ENCODE data around the gene CACNA1S.

CACNA1S gene

DNA sequence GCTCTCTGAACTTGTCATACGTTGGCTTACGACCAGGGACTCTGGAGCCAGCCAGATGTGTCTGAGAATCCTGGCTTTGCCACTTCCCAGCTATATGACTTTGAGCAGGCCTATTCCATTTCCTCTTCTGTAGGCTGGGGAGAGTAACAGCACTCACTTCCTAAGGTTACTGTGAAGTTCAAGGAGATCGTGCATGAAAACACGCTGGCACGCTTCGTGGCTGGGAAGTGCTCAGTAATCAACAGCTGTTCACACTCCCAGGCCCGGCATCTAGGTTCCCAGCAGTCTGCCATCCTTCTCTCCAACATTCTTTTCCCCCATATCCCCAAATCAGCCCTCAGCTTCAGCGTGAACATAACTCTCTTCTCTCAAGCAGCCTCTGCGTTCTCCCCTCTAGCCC is 12.8 kb upstream of the CACNA1S start:
- TF ChIP-seq, protein P1, sequence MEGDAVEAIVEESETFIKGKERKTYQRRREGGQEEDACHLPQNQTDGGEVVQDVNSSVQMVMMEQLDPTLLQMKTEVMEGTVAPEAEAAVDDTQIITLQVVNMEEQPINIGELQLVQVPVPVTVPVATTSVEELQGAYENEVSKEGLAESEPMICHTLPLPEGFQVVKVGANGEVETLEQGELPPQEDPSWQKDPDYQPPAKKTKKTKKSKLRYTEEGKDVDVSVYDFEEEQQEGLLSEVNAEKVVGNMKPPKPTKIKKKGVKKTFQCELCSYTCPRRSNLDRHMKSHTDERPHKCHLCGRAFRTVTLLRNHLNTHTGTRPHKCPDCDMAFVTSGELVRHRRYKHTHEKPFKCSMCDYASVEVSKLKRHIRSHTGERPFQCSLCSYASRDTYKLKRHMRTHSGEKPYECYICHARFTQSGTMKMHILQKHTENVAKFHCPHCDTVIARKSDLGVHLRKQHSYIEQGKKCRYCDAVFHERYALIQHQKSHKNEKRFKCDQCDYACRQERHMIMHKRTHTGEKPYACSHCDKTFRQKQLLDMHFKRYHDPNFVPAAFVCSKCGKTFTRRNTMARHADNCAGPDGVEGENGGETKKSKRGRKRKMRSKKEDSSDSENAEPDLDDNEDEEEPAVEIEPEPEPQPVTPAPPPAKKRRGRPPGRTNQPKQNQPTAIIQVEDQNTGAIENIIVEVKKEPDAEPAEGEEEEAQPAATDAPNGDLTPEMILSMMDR (IDR thresholded peaks at IDR 0.05; ENCODE audit: insufficient read depth, low read length, poor library complexity, severe bottlenecking): no peak
- TF ChIP-seq EZH2phosphoT487 (conservative IDR thresholded peaks at IDR 0.05; ENCODE audit: low read length): no peak

GRCh38 chr1:201123866-201124265 is 11.6 kb upstream of the CACNA1S start:
- no peaks in the 10 kb centered on the region for H3K9me2 ChIP-seq (replicated peaks; ENCODE audit: insufficient read depth, low read length)
- H3K4me2 ChIP-seq (ENCODE audit: low read depth, low read length, poor library complexity, severe bottlenecking): no peak overlapping the region
- no peak overlapping the region for H2AFZ ChIP-seq (ENCODE audit: low read depth, low read length, severe bottlenecking)
- no peaks in the 10 kb centered on the region for H4K20me1 ChIP-seq (ENCODE audit: low read depth, low read length)
- no peaks in the 10 kb centered on the region for H3K36me3 ChIP-seq (ENCODE audit: low read length)
- H3K9ac ChIP-seq (ENCODE audit: low read length): no peak overlapping the region
- H3K4me3 ChIP-seq (ENCODE audit: insufficient read depth, low read length, poor library complexity, severe bottlenecking): no peak overlapping the region
- no peaks in the 10 kb centered on the region for H3K27me3 ChIP-seq (ENCODE audit: low read length)
- H3F3A ChIP-seq (ENCODE audit: insufficient read depth): no peaks in the 10 kb centered on the region
- no peaks in the 10 kb centered on the region for H3K79me2 ChIP-seq (ENCODE audit: insufficient read depth, low read length)
- no peaks in the 10 kb centered on the region for H3K9me3 ChIP-seq (ENCODE audit: insufficient read depth, low read length)
- no peak for TF ChIP-seq EZH2phosphoT487 (conservative IDR thresholded peaks at IDR 0.05; ENCODE audit: low read length)
- TF ChIP-seq, protein P1 (IDR thresholded peaks at IDR 0.05; ENCODE audit: insufficient read depth, low read length, poor library complexity, severe bottlenecking): no peak
- no peak overlapping the region for H3K27ac ChIP-seq (ENCODE audit: low read depth, low read length)

More for the DNA sequence above, 12.8 kb upstream of the CACNA1S start:
- Histone ChIP-seq H3K27ac (ENCODE audit: low read depth, low read length) (no peak overlapping the region), H3K9me2 (replicated peaks; ENCODE audit: insufficient read depth, low read length) (no peaks in the 10 kb centered on the region), H3K79me2 (ENCODE audit: insufficient read depth, low read length) (no peaks in the 10 kb centered on the region), H3K4me3 (ENCODE audit: insufficient read depth, low read length, poor library complexity, severe bottlenecking) (no peak overlapping the region), H3K27me3 (ENCODE audit: low read length) (no peaks in the 10 kb centered on the region), H3K9me3 (ENCODE audit: insufficient read depth, low read length) (no peaks in the 10 kb centered on the region), H3K4me2 (ENCODE audit: low read depth, low read length, poor library complexity, severe bottlenecking) (no peak overlapping the region), H3K9ac (ENCODE audit: low read length) (no peak overlapping the region), H3F3A (ENCODE audit: insufficient read depth) (no peaks in the 10 kb centered on the region), H3K36me3 (ENCODE audit: low read length) (no peaks in the 10 kb centered on the region), H2AFZ (ENCODE audit: low read depth, low read length, severe bottlenecking) (no peak overlapping the region), H4K20me1 (ENCODE audit: low read depth, low read length) (no peaks in the 10 kb centered on the region)

DNA sequence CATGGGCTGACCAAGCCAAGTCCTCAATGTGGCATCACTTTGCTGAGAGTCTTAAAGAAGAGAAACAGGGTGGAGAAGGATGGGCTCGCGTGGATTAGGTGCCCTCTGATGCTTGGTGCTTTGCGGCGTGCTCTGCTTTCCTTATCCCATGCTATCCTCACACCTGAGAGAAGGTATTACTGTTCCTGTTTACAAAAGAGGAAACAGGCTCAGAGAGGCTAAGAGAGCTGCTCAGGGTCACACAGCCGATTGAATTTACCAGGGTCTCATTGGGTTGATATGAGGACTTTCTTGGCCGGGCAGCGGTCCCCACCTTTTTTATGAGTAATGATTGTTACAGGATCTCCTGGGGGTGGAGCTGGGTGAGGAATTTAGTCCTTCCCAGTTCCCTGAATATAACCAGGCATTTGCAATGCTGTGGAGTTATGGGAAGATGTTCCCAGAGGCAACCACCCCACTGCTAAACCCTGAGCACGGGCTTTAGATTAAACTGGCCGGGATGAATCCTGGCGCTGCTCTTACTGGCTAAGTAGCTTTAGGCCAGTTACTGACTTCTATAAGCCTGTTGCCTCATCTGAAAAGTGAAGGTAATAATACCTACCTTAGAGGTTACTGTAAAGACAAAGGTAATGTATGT is 10.2 kb upstream of the CACNA1S start:
- TF ChIP-seq, protein P1 (IDR thresholded peaks at IDR 0.05; ENCODE audit: insufficient read depth, low read length, poor library complexity, severe bottlenecking): no peak
- no peak for TF ChIP-seq EZH2phosphoT487 (conservative IDR thresholded peaks at IDR 0.05; ENCODE audit: low read length)
- no peaks in the 10 kb centered on the region for H3K27me3 ChIP-seq (ENCODE audit: low read length)
- no peaks in the 10 kb centered on the region for H3K9me3 ChIP-seq (ENCODE audit: insufficient read depth, low read length)
- no peak overlapping the region for H2AFZ ChIP-seq (ENCODE audit: low read depth, low read length, severe bottlenecking)
- no peak overlapping the region for H3K4me2 ChIP-seq (ENCODE audit: low read depth, low read length, poor library complexity, severe bottlenecking)
- H3F3A ChIP-seq (ENCODE audit: insufficient read depth): no peaks in the 10 kb centered on the region
- H3K36me3 ChIP-seq (ENCODE audit: low read length): no peaks in the 10 kb centered on the region
- H4K20me1 ChIP-seq (ENCODE audit: low read depth, low read length): no peaks in the 10 kb centered on the region
- H3K9me2 ChIP-seq (replicated peaks; ENCODE audit: insufficient read depth, low read length): no peaks in the 10 kb centered on the region
- no peaks in the 10 kb centered on the region for H3K79me2 ChIP-seq (ENCODE audit: insufficient read depth, low read length)
- no peak overlapping the region for H3K4me3 ChIP-seq (ENCODE audit: insufficient read depth, low read length, poor library complexity, severe bottlenecking)
- no peak overlapping the region for H3K9ac ChIP-seq (ENCODE audit: low read length)
- no peak overlapping the region for H3K27ac ChIP-seq (ENCODE audit: low read depth, low read length)
